Tibial artery (tissue), 4 donors: ENCODE data around the gene TTLL5.

ENCODE experiments used
- DNase-seq, 2 donors: peaks; one replicate each; pipeline ENCODE4 v3.0.0-alpha.2; 2019
- H3K27ac ChIP-seq, 2 donors: fragments of 200-600 bp; sonication (generic) in 1 of 2; 1 replicate in 1 of 2; 2 replicates in 1 of 2; pipeline ENCODE4 v1.5.1; 2018 to 2019; ENCODE audit warnings: mild to moderate bottlenecking in 1 of 2
- H3K27me3 ChIP-seq, 2 donors: fragments of 200-600 bp; sonication (generic) in 1 of 2; one replicate each; pipeline versions ENCODE4 v1.5.1 to v1.6.0; 2016 to 2019
- H3K36me3 ChIP-seq, 3 donors: fragments of 200-600 bp; sonication (generic) in 2 of 3; one replicate each; pipeline ENCODE4 v1.5.1; 2016 to 2019; ENCODE audit warnings: mild to moderate bottlenecking in 2 of 3
- H3K4me1 ChIP-seq, 4 donors: fragments of 200-600 bp; sonication (generic) in 2 of 4; 1 replicate in 3 of 4; 2 replicates in 1 of 4; pipeline ENCODE4 v1.5.1; 2016 to 2019
- H3K4me3 ChIP-seq, 2 donors: fragments of 200-600 bp; sonication (generic) in 1 of 2; 1 replicate in 1 of 2; 2 replicates in 1 of 2; pipeline ENCODE4 v1.5.1; 2018 to 2019; ENCODE audit warnings: mild to moderate bottlenecking in 2 of 2
- H3K9me3 ChIP-seq, 3 donors: fragments of 200-600 bp; sonication (generic) in 1 of 3; one replicate each; pipeline ENCODE4 v1.5.1; 2016 to 2019
- intact Hi-C: fragments of 100-400 bp; cut with DNase I; formaldehyde crosslinking; loops from one replicate; pipeline ENCODE4 v1.15.0; 2023; ENCODE audit warnings: low total_unique reads
- TF ChIP-seq, protein P1 (sequence below), 2 experiments: fragments of 200-600 bp in 1 of 2; fragments of 450-650 bp in 1 of 2; IDR thresholded peaks; one replicate each; pipeline ENCODE4 v1.5.1; 2017 to 2019; ENCODE audit warnings: antibody characterized with exemption in 2 of 2, mild to moderate bottlenecking in 1 of 2, moderate library complexity in 1 of 2

TTLL5 gene

DNA sequence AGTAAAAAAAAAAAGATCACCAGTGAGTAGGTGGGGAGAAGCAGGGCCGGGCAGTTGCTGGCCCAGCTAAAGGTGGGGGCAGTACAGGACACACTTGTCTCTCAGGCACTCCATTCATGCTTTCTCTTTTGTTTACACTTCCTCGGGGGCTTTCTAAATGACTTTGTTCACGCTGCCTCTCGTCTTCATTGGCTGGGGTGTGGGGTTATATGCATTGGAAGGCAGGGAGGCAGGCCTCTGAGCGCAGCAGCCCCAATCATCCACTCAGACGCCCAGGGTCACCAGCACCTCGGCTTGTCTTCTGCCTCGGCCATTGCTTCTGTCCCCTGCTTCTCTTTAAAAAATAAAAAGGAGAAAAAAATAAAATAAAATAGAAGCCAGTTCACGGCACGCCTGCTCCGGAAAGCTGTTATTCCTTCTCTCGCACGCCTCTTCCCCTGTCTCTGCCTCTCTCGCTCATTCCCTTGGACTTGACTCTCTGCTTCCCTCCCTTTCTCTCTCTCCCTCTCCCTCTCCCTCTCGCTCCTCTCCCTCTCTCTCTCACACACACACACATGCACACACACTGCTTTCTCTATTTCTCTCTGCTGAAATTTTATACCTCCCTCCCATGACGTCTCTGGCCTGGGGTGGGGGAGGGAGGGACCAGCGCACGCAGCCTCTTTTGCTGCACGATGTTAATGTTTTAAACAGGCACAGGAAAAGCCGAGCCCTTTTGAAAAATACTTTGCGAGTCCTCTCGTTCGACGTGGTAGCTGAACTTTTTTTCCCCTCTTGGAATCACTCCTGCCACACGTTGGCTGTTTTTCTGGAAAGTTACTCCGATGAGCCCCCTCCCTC lies 320.6 kb downstream of the TTLL5 start, which contains the start of gene TGFB3:
TSS of gene TGFB3 (minus strand) at position 570 of the 840 bp plus-strand sequence. CDS start 1,102 bp downstream, outside the sequence.
- Histone ChIP-seq H3K27me3 (no peaks in the 10 kb centered on the region), H3K4me3 (peak within 1 kb of the TSS; percentile 68 to 76), H3K4me1 (peaks cover 0 to 64% (median 49%) of the 10 kb centered on the region in 4 donors), H3K9me3 (no peaks in the 10 kb centered on the region), H3K27ac (peak within 1 kb of the TSS; percentile 93 to 99), H3K36me3 (no peaks in the 10 kb centered on the region)
- TF ChIP-seq, protein P1, sequence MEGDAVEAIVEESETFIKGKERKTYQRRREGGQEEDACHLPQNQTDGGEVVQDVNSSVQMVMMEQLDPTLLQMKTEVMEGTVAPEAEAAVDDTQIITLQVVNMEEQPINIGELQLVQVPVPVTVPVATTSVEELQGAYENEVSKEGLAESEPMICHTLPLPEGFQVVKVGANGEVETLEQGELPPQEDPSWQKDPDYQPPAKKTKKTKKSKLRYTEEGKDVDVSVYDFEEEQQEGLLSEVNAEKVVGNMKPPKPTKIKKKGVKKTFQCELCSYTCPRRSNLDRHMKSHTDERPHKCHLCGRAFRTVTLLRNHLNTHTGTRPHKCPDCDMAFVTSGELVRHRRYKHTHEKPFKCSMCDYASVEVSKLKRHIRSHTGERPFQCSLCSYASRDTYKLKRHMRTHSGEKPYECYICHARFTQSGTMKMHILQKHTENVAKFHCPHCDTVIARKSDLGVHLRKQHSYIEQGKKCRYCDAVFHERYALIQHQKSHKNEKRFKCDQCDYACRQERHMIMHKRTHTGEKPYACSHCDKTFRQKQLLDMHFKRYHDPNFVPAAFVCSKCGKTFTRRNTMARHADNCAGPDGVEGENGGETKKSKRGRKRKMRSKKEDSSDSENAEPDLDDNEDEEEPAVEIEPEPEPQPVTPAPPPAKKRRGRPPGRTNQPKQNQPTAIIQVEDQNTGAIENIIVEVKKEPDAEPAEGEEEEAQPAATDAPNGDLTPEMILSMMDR (IDR thresholded peaks at IDR 0.05) = no peak
- intact Hi-C loops = loop anchor here (2.0 to 5.0 kb wide), 3 partner anchors 75 to 319 kb away; partner anchors contain the start of genes ERG28 and TTLL5
- DNase-seq = peak; percentile 78 to 93

DNA sequence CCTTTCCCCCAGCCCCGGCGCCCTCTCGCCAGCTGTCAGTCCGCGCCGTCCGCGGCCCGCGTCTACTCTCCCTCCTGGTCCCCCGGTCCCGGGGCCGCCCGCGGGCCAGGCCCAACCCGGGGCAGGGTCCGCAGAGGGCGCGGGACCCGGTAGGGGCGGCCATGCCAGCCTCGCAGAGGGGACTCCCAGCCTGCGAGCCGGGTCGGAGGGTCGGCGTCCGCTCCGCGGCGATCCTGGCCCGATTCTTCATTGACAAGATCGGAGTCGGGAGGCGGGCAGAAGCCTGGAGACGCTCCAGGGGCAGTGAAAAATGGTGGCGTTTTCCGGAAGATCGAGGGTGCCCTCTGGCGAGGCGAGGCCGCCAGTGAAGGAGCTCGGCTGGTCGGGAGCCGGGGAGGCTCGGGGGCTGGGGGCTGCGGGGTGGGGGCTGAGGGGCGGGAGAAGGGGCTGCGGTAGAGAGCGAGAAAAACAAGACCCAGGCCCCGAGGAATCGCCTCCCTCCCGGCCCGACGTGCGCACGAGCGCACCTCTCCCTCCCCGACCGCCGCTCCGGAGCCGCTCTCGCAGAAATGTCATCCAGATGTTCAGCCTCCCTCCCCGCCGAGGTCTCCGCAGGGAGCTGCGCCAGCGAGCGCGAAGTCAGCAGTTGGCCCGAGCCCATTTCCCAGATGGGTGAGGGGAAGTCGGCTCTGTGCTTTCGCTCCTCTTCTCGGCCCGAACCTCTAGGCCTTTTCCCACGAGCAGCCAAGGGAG lies 321.4 kb downstream of the TTLL5 start:
- no peaks in the 10 kb centered on the region for H3K9me3 ChIP-seq
- H3K4me3 ChIP-seq = peak overlapping the region; percentile 68 to 76
- DNase-seq = peak; percentile 83 to 91
- no peaks in the 10 kb centered on the region for H3K27me3 ChIP-seq
- peak overlapping the region; percentile 93 to 99 for H3K27ac ChIP-seq
- intact Hi-C loops = loop anchor here (2.0 to 5.0 kb wide), 2 partner anchors 270 to 320 kb away; partner anchors contain the start of genes ERG28 and TTLL5
- peaks cover 0 to 64% (median 52%) of the 10 kb centered on the region in 4 donors for H3K4me1 ChIP-seq
- TF ChIP-seq, protein P1 (IDR thresholded peaks at IDR 0.05) = peak; percentile 50 to 73
- no peaks in the 10 kb centered on the region for H3K36me3 ChIP-seq

DNA sequence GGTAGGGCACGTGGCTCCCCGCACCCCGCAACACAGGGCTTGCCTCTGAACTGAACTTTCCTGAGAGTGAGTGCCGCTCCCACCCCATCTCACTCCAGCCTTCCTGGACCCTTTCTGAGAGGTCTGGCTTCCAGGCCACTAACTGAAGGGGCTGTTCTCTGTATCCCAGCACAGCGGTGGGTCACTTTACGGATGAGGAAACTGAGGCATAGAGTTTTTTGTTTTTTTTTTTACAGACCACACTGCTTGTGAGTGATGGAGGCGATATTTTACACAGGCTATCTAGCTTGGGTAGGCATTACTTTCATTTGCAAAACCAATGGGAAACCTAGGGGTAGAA lies 321.9 kb downstream of the TTLL5 start:
- DNase-seq = no peak
- no peaks in the 10 kb centered on the region for H3K27me3 ChIP-seq
- peak overlapping the region; percentile 93 to 99 for H3K27ac ChIP-seq
- peaks cover 0 to 60% (median 49%) of the 10 kb centered on the region in 4 donors for H3K4me1 ChIP-seq
- peak overlapping the region; percentile 68 to 76 for H3K4me3 ChIP-seq
- TF ChIP-seq, protein P1 (IDR thresholded peaks at IDR 0.05) = no peak
- no peaks in the 10 kb centered on the region for H3K9me3 ChIP-seq
- intact Hi-C loops = loop anchor here (2.0 to 5.0 kb wide), 2 partner anchors 270 to 321 kb away; partner anchors contain the start of genes ERG28 and TTLL5
- no peaks in the 10 kb centered on the region for H3K36me3 ChIP-seq

DNA sequence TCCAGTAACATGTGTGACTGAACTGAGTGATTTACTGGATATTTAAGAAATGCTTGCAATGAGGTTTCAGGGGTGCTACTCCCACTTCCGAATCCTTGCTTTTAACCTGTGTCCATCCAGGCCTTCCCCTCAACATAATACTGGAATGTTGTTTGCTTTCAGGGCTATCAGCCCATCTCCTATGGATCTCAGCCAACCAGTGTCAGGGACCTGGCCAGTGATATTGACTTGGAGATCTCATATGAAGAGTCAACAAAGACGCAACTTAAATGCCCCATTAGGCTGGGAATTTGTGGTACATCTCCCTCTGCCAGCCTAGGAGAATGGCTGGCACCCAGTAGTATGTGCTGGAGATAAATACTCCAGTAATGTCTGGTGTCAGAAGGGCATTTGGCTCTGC lies 323.6 kb downstream of the TTLL5 start:
- intact Hi-C loops = loop anchor here (5.0 kb wide), 1 partner anchor 322 kb away; the partner anchor contains the start of genes ERG28 and TTLL5
- H3K4me3 ChIP-seq = no peak overlapping the region
- no peaks in the 10 kb centered on the region for H3K9me3 ChIP-seq
- H3K27ac ChIP-seq = peak overlapping the region; percentile 93 to 99
- peaks cover 0 to 56% (median 43%) of the 10 kb centered on the region in 4 donors for H3K4me1 ChIP-seq
- H3K27me3 ChIP-seq = no peaks in the 10 kb centered on the region
- H3K36me3 ChIP-seq = peaks cover 0 to 6% (median 0%) of the 10 kb centered on the region in 3 donors
- TF ChIP-seq, protein P1 (IDR thresholded peaks at IDR 0.05) = no peak
- DNase-seq = no peak

DNA sequence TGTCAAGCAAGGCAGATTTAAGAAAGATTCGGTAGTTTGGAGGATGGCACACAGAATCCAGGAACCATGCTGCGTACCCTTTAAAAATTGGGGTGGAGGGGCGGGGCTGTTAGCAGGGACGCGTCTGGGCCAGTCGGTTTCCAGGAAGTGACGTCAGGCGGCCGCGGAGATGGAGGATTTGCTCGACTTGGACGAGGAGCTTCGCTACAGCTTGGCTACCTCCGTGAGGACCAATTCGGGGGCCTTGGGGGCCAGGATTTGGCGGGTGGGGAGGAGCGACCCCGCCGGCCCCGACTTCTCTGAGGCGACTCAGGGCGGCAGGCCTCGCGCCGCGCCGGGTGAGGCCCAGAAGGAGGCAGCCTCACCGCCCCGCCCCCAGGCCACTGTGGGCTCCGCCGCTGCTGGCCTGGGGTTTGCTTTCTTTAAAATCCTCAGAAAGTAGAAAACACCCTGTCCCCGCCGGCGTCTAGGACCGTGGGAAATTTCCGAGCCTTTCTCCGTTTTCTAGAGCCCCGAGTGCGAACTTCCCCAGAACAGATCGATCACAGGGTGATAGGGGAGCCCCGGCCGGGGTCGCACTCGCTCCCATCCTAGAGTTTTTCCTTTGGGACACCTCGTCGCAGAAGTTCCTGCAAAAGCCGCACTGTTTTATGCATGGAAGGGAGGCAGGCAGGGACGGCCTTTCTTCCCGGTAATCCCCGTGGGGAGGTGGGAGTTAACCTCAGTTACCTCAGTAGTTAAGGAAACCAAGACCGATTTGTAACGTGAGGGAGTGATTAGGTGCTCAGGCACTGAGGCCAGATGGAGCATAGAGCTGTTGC lies 324.8 kb downstream of the TTLL5 start, which contains the start of gene IFT43:
TSS of gene IFT43 (plus strand) at position 146 of the 821 bp plus-strand sequence. CDS start at position 170, 24 bp downstream.
- Histone ChIP-seq H3K36me3 (peaks cover 0 to 12% (median 0%) of the 10 kb centered on the region in 3 donors), H3K27ac (peak within 1 kb of the TSS; percentile 93 to 99), H3K9me3 (no peaks in the 10 kb centered on the region), H3K27me3 (no peaks in the 10 kb centered on the region), H3K4me1 (peaks cover 0 to 56% (median 35%) of the 10 kb centered on the region in 4 donors), H3K4me3 (peak within 1 kb of the TSS; percentile 90)
- DNase-seq = peak; percentile 94 to 96
- intact Hi-C loops = no loop called here
- TF ChIP-seq, protein P1 (IDR thresholded peaks at IDR 0.05) = peak in 1 of 2 experiments; percentile 10
